ENCODE results near the gene EIF1AD. TPM values are rescaled to one million over a fixed set of nuclear protein-coding genes. Genes with fewer than 3 reads are reported as not detected.

Gene EIF1AD
- total and polyA plus RNA-seq, 2 of the 8 experiments (the other 6 are each of a cell fraction or from before 2014, with no cell fraction given), result 32.6 to 39.9 TPM

DNA sequence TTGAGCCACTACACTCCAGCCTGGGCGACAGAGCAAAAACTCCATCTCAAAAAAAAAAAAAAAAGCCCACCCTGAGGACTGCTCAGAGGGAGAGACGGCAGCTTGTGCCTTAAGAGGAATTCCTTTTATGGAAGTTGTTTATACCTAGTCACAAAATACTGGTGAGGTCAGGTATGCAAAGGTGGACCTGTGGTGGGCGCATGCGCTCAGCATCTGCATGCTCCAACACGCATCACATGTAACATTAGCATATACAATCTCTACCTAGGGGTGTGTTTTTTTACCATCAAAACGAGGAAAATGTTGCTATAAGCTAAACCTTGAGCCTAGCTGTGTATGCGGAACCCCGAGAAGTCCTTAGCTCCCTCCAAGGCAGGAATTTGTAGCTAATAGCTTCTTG lies 47.2 kb downstream of the EIF1AD start:
- no peak overlapping the region for H2BK20ac ChIP-seq (ENCODE audit: low read length)
- no peak overlapping the region for H2BK15ac ChIP-seq (ENCODE audit: low read length)
- no peak overlapping the region for H4K5ac ChIP-seq (ENCODE audit: insufficient read length, low read depth, low read length)
- H2BK5ac ChIP-seq (ENCODE audit: low read depth, low read length), result no peak overlapping the region
- no peaks in the 10 kb centered on the region for H3K79me1 ChIP-seq (ENCODE audit: low read depth, low read length)
- H3K4me2 ChIP-seq (ENCODE audit: insufficient read depth in 1 of 2, low read depth in 2 of 2, low read length in 2 of 2), result no peak overlapping the region
- no peak overlapping the region for H3K4ac ChIP-seq (replicated peaks; ENCODE audit: insufficient read length, low read depth, low read length)
- no peak overlapping the region for H3K23ac ChIP-seq (ENCODE audit: insufficient read length)
- H3K23me2 ChIP-seq (ENCODE audit: low read depth, low read length), result no peaks in the 10 kb centered on the region
- FAIRE-seq (no peak), DNase-seq (ENCODE audit: low read depth in 1 of 2, low spot score in 2 of 2) (no peak)
- H4K20me1 ChIP-seq (replicated peaks in 1 of 2; ENCODE audit: control insufficient read depth in 1 of 2, insufficient read depth in 2 of 2, low read length in 2 of 2), result no peaks in the 10 kb centered on the region
- H3K4me3 ChIP-seq (ENCODE audit: extremely low read depth in 1 of 4, insufficient read depth in 2 of 4, low read depth in 3 of 4, low read length in 4 of 4), result no peak overlapping the region
- no peak overlapping the region for H2AK5ac ChIP-seq (ENCODE audit: low read depth, low read length)
- WGBS, 2 experiments (ENCODE audit: extremely low coverage in 1 of 2, insufficient coverage in 1 of 2, insufficient read length in 1 of 2, insufficient replicate concordance in 2 of 2, low coverage in 1 of 2, low lambda C conversion rate in 2 of 2, missing lambda C conversion rate in 1 of 2), result 91% methylated on average over 7 of the region's 8 CpGs; no CpG with 5 or more reads in 1 of the 2 experiments
- H3K36me3 ChIP-seq (ENCODE audit: control insufficient read depth in 2 of 4, insufficient read depth in 4 of 4, low read length in 3 of 4), result no peaks in the 10 kb centered on the region
- 0 out of 2 replicates have a peak overlapping the region, but pooled peaks have one; percentile 4 for H3K27ac ChIP-seq (ENCODE audit: low read depth, low read length)
- no peak overlapping the region for H2AFZ ChIP-seq (ENCODE audit: low read length)
- H4K91ac ChIP-seq (replicated peaks; ENCODE audit: insufficient read length, low read length), result no peak overlapping the region
- peaks cover 0 to 5% (median 0%) of the 10 kb centered on the region in 4 experiments; a peak in 3 of 7 replicates for H3K4me1 ChIP-seq (replicated peaks in 1 of 4; ENCODE audit: control insufficient read depth in 3 of 4, insufficient read depth in 4 of 4, low read length in 3 of 4)
- H3K9ac ChIP-seq (replicated peaks in 1 of 4; ENCODE audit: extremely low read depth in 1 of 4, low read depth in 3 of 4, low read length in 3 of 4), result no peak overlapping the region; a peak in 1 of 7 replicates
- POLR2A ChIA-PET (ENCODE audit: partially characterized antibody), result interaction anchor here (0.6 to 1.5 kb wide), 5 partner anchors 9 to 234 kb away, joined by 3 to 6 read pairs (median 3); partner anchors contain the start of gene TSGA10IP
- H3K79me2 ChIP-seq (ENCODE audit: control insufficient read depth in 1 of 2, insufficient read depth in 2 of 2, low read length in 2 of 2), result no peaks in the 10 kb centered on the region
- H3K18ac ChIP-seq (ENCODE audit: extremely low read depth, low read length), result no peak overlapping the region
- no peaks in the 10 kb centered on the region for H3K27me3 ChIP-seq (replicated peaks in 1 of 4; ENCODE audit: control insufficient read depth in 3 of 4, extremely low read depth in 1 of 4, insufficient read depth in 3 of 4, low read length in 3 of 4)
- no peak overlapping the region; the same call in 1 of the 2 replicates for H4K8ac ChIP-seq (ENCODE audit: extremely low read depth, insufficient read depth, low read length)
- no peak overlapping the region for H3K56ac ChIP-seq (replicated peaks; ENCODE audit: insufficient read length, low read depth, low read length)
- no peak overlapping the region for H2BK12ac ChIP-seq (ENCODE audit: low read depth, low read length)
- H2BK120ac ChIP-seq (replicated peaks; ENCODE audit: low read depth, low read length), result no peak overlapping the region
- no peak overlapping the region for H3K14ac ChIP-seq (ENCODE audit: insufficient read length)
- CTCF ChIA-PET (ENCODE audit: partially characterized antibody), result interaction anchor here (0.5 to 1.4 kb wide), 7 partner anchors 8 to 536 kb away, joined by 3 to 4 read pairs (median 3); no protein-coding TSS in a partner anchor
- no peaks in the 10 kb centered on the region for H3K9me3 ChIP-seq (ENCODE audit: insufficient read depth in 2 of 2, low read depth in 1 of 2, low read length in 1 of 2)
- no peak for TF ChIP-seq RFX5 (IDR thresholded peaks at IDR 0.05; ENCODE audit: borderline replicate concordance, low read depth, low read length)
- no peak for TF ChIP-seq ATF2 (IDR thresholded peaks at IDR 0.05; ENCODE audit: low read length)
- TF ChIP-seq, protein P1, sequence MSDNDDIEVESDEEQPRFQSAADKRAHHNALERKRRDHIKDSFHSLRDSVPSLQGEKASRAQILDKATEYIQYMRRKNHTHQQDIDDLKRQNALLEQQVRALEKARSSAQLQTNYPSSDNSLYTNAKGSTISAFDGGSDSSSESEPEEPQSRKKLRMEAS (IDR thresholded peaks at IDR 0.05), result no peak
- TF ChIP-seq HDAC6 (IDR thresholded peaks at IDR 0.05; ENCODE audit: low read depth, low read length), result no peak
- TF ChIP-seq ASH2L (IDR thresholded peaks at IDR 0.05; ENCODE audit: low read length), result no peak
- no peak for TF ChIP-seq TAF7 (optimal IDR thresholded peaks at IDR 0.05; ENCODE audit: borderline replicate concordance, low read depth, low read length)
- TF ChIP-seq, protein P2, sequence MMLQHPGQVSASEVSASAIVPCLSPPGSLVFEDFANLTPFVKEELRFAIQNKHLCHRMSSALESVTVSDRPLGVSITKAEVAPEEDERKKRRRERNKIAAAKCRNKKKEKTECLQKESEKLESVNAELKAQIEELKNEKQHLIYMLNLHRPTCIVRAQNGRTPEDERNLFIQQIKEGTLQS (IDR thresholded peaks at IDR 0.05; ENCODE audit: insufficient read depth, low read depth, low read length), result no peak
- TF ChIP-seq CBX8 (IDR thresholded peaks at IDR 0.05; ENCODE audit: borderline replicate concordance, low read depth, low read length), result no peak

All from H1 (cell line).